Progenitor cell of endocrine pancreas (in vitro differentiated cells): ENCODE data around the gene MYL12A. TPM values are rescaled to one million over a fixed set of nuclear protein-coding genes. Genes with fewer than 3 reads are reported as not detected.

Experiments
- DNase-seq: peaks from one replicate; pipeline ENCODE4 v3.0.0; 2021; ENCODE audit warnings: low spot score; ENCODE audit not compliant: unreplicated experiment
- H3K27ac Mint-ChIP-seq: 2 replicates; pipeline ENCODE4 v1.8.0; 2021; ENCODE audit warnings: mild to moderate bottlenecking, moderate library complexity, mixed read lengths
- H3K27me3 Mint-ChIP-seq: 2 replicates; pipeline ENCODE4 v1.8.0; 2021; ENCODE audit warnings: mixed read lengths
- H3K36me3 Mint-ChIP-seq: 2 replicates; pipeline ENCODE4 v1.8.0; 2022; ENCODE audit warnings: mixed read lengths; ENCODE audit not compliant: insufficient read depth
- H3K4me1 Mint-ChIP-seq: 2 replicates; pipeline ENCODE4 v1.8.0; 2021; ENCODE audit warnings: low read depth, mixed read lengths
- H3K4me3 Mint-ChIP-seq: 2 replicates; pipeline ENCODE4 v1.8.0; 2021; ENCODE audit warnings: low read depth, mild to moderate bottlenecking, moderate library complexity, mixed read lengths
- H3K9me3 Mint-ChIP-seq: 2 replicates; pipeline ENCODE4 v1.8.0; 2021; ENCODE audit warnings: low read depth, mixed read lengths
- total RNA-seq: library from RNA; stranded (reverse); gene quantifications from 2 replicates; pipeline ENCODE4 v1.2.1, GENCODE V29; 2021
- TF ChIP-seq, protein P1 (sequence below): fragments of 200-600 bp; sonication (generic); IDR thresholded peaks from one replicate; pipeline ENCODE4 v1.5.0; 2021; ENCODE audit warnings: antibody characterized with exemption, mild to moderate bottlenecking; ENCODE audit not compliant: unreplicated experiment

The MYL12A gene
- total RNA-seq, 1 donor from 2014 or later, result 236 TPM

DNA sequence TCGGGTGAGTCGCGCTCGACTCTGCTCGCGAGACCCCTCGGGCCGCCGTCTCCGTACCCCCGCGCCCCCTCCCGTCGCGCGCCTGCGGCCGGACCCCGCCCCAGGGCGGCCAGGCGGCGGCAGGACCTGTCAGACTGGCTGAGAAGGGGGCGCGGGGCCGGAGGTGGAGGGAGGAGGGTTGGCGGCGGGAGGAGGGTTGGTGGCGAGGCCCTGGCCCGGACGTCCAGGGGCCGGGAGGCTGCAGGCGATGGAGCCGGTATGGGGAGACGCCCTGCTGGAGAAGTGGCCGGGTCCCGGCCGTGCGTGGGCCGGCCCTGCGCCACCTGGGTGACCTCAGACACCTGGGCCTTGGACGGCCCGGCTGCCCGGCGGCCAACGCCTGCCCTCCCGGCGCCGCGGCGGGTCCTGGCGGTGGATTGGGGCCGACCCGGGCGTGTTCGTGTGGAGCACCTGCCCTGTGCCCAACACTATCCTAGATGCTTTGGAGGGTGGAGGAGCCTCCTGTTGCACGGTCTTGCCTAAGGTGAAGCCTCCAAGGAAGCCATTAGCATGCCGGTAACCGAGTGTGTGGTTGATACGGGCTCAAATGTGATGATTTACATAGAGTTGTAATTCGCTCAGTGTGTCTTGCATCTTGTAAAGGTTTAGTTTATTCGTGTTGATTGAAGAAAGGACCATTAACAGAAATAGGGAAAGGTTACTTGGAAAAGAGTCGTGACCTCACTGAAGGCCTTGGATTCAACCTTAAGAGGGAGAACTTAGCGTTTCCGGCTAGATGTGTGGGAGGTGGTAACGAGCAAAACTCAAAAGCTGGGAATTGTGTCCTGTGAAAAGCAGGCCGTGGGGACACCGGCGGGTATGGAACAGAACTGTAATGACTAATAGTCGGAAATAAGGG, 14.9 kb downstream of the MYL12A start:
- Mint-ChIP-seq H3K27ac (peak overlapping the region; percentile 100), H3K4me3 (peak overlapping the region; percentile 84), H3K36me3 (peaks cover 5% of the 10 kb centered on the region), H3K4me1 (peaks cover 36% of the 10 kb centered on the region), H3K27me3 (no peaks in the 10 kb centered on the region), H3K9me3 (no peaks in the 10 kb centered on the region)
- TF ChIP-seq, protein P1, sequence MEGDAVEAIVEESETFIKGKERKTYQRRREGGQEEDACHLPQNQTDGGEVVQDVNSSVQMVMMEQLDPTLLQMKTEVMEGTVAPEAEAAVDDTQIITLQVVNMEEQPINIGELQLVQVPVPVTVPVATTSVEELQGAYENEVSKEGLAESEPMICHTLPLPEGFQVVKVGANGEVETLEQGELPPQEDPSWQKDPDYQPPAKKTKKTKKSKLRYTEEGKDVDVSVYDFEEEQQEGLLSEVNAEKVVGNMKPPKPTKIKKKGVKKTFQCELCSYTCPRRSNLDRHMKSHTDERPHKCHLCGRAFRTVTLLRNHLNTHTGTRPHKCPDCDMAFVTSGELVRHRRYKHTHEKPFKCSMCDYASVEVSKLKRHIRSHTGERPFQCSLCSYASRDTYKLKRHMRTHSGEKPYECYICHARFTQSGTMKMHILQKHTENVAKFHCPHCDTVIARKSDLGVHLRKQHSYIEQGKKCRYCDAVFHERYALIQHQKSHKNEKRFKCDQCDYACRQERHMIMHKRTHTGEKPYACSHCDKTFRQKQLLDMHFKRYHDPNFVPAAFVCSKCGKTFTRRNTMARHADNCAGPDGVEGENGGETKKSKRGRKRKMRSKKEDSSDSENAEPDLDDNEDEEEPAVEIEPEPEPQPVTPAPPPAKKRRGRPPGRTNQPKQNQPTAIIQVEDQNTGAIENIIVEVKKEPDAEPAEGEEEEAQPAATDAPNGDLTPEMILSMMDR, result no peak
- DNase-seq, result no peak

DNA sequence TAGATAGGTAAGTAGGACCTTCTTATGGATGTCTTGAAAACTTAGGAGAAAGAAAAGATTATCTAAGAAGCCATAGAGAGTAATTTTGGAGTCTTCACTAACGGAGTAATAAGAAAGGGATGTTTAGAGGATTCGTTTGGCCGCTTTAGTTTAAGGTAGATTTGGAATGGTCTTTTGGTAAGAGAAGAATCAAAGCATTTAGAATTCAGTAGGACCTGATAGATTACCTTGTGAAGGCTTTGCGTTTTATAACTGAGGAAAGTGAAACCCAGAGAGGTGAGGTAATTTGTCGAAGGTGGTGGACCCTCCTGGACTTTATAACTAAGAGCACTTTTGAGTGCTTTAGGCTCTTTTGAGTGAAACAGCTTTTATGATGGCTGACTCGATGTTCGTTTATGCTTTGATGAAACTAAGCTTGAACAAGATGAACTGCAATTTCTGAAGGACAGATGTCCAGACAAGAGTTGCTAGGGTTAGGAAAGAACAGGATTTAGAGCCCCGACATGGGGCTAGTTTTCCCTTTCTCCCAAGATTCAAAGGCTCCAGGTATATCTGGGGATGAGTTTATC, 15.6 kb downstream of the MYL12A start:
- TF ChIP-seq, protein P1, result no peak
- DNase-seq, result no peak
- H3K4me3 Mint-ChIP-seq, result peak overlapping the region; percentile 84
- H3K36me3 Mint-ChIP-seq, result peaks cover 1% of the 10 kb centered on the region
- H3K27ac Mint-ChIP-seq, result peak overlapping the region; percentile 94
- peaks cover 40% of the 10 kb centered on the region for H3K4me1 Mint-ChIP-seq
- no peaks in the 10 kb centered on the region for H3K27me3 Mint-ChIP-seq
- H3K9me3 Mint-ChIP-seq, result no peaks in the 10 kb centered on the region

DNA sequence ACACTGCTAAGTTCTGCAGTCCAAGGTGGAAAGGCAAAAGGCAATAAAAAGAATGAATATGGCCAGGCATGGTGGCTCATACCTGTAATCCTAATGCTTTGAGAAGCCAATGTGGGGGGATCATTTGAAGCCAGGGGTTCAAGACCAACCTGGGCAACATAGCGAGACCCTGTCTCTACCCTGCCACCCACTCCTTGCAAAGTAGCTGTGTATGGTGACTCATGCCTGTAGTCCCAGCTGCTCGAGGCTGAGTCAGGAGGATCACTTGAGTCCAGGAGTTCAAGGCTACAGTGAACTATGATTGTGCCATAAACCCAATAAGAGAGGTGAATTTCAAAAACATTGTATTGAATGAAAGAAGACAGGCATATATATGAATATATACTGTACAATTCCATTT, 16.8 kb downstream of the MYL12A start:
- TF ChIP-seq, protein P1, result no peak
- Mint-ChIP-seq H3K27ac (no peak overlapping the region), H3K27me3 (no peaks in the 10 kb centered on the region), H3K4me3 (no peak overlapping the region), H3K4me1 (peaks cover 45% of the 10 kb centered on the region), H3K36me3 (no peaks in the 10 kb centered on the region), H3K9me3 (no peaks in the 10 kb centered on the region)
- DNase-seq, result no peak

DNA sequence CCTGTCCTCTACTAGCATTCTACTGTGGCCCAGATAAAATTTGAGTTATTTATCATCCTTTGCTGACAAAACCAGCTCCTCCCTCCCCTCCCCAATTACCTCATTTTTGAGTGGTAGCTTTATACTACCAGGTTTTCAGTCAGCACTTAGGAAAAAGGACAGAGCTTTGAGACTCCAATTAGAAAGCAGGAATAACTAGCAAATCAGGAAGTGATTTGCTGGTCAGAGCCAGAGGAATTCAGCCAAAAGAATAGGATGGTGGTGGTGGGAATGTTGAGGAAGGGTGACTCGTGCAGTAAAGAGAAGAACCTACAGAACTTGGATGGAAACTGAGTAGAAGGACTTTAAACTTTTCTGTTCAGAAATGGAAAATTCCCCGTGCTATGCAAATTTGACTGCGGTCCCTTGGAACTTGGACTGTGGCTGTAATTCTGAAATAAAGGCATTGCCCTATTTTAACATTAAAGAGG, 18.0 kb downstream of the MYL12A start:
- no peak for DNase-seq
- Mint-ChIP-seq H3K4me3 (no peak overlapping the region), H3K4me1 (peaks cover 45% of the 10 kb centered on the region), H3K27ac (peak overlapping the region; percentile 2), H3K9me3 (no peaks in the 10 kb centered on the region), H3K27me3 (no peaks in the 10 kb centered on the region), H3K36me3 (no peaks in the 10 kb centered on the region)
- TF ChIP-seq, protein P1, result no peak

DNA sequence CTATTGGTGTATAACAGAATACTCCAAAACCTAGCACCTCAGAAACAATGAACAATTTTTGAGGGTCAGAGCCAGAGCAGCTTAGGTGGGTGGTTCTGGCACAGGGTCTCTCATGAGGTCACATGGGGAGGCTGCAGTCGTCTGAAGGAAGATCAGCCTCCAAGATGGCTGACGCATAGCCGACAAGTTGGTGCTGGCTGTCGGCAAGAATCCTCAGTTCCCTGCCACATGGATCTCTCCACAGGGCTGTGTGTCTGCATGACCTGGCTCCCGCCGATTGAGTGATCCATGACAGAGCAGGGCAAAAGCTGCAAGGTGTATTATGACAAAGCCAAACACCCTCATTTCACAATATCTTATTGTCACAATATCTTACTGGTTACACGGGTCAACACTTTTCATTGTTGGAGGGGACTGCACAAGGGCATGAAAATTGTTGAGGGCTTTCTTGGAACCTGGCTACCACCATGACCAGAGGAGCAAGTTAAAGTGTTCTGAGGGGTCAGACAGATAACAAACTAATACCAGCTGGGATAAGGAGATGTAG, 18.5 kb downstream of the MYL12A start:
- Mint-ChIP-seq H3K9me3 (no peaks in the 10 kb centered on the region), H3K36me3 (no peaks in the 10 kb centered on the region), H3K4me1 (peaks cover 40% of the 10 kb centered on the region), H3K27ac (peak overlapping the region; percentile 77), H3K27me3 (no peaks in the 10 kb centered on the region), H3K4me3 (no peak overlapping the region)
- DNase-seq, result no peak
- TF ChIP-seq, protein P1, result no peak
